ENCODE data around the gene DDX24.

Gene DDX24

GRCh38 chr14:94080621-94081385, at the start of gene DDX24, which contains the start of gene IFI27L1:
DDX24 (minus strand) TSS chr14:94081202; CDS start chr14:94079742, 1,460 bp downstream.
IFI27L1 (plus strand) TSS chr14:94081310; CDS start chr14:94096938, 15,628 bp downstream.
- DNase-seq (ENCODE audit: low spot score), result peak; percentile 99

- DNase-seq (ENCODE audit: low spot score), result no peak
Observed at GRCh38 chr14:94129758-94130414, 48.9 kb upstream of the DDX24 start.

- peak; percentile 83 for DNase-seq (ENCODE audit: low spot score)
Observed at GRCh38 chr14:94129111-94129757, 48.2 kb upstream of the DDX24 start, which contains the start of gene IFI27L2. IFI27L2 (minus strand) TSS chr14:94129604; CDS start chr14:94129564, 40 bp downstream.

GRCh38 chr14:94128216-94128839, 47.3 kb upstream of the DDX24 start:
- no peak for DNase-seq (ENCODE audit: low spot score)

- DNase-seq (ENCODE audit: low spot score), result no peak
Observed at GRCh38 chr14:94127330-94127729, 46.3 kb upstream of the DDX24 start.

GRCh38 chr14:94126800-94127199, 45.8 kb upstream of the DDX24 start:
- no peak for DNase-seq (ENCODE audit: low spot score)

GRCh38 chr14:94126419-94126677, 45.3 kb upstream of the DDX24 start:
- DNase-seq (ENCODE audit: low spot score), result no peak

GRCh38 chr14:94125659-94126418, 44.8 kb upstream of the DDX24 start:
- DNase-seq (ENCODE audit: low spot score), result no peak

- DNase-seq (ENCODE audit: low spot score), result no peak
Observed at GRCh38 chr14:94124582-94125377, 43.8 kb upstream of the DDX24 start.

- no peak for DNase-seq (ENCODE audit: low spot score)
Observed at GRCh38 chr14:94123868-94124267, 42.9 kb upstream of the DDX24 start.

GRCh38 chr14:94123296-94123695, 42.3 kb upstream of the DDX24 start:
- DNase-seq (ENCODE audit: low spot score), result no peak

- DNase-seq (ENCODE audit: low spot score), result no peak
Observed at GRCh38 chr14:94122438-94122837, 41.4 kb upstream of the DDX24 start.

- no peak for DNase-seq (ENCODE audit: low spot score)
Observed at GRCh38 chr14:94121485-94121884, 40.5 kb upstream of the DDX24 start.

- no peak for DNase-seq (ENCODE audit: low spot score)
Observed at GRCh38 chr14:94120667-94121340, 39.8 kb upstream of the DDX24 start.

GRCh38 chr14:94119071-94119470, 38.1 kb upstream of the DDX24 start:
- DNase-seq (ENCODE audit: low spot score), result no peak

GRCh38 chr14:94117856-94118255, 36.9 kb upstream of the DDX24 start:
- DNase-seq (ENCODE audit: low spot score), result no peak

GRCh38 chr14:94116701-94117100, 35.7 kb upstream of the DDX24 start:
- no peak for DNase-seq (ENCODE audit: low spot score)

GRCh38 chr14:94115631-94116030, 34.6 kb upstream of the DDX24 start:
- DNase-seq (ENCODE audit: low spot score), result no peak

- DNase-seq (ENCODE audit: low spot score), result peak; percentile 62
Observed at GRCh38 chr14:94115058-94115591, 34.1 kb upstream of the DDX24 start.

GRCh38 chr14:94114589-94115057, 33.6 kb upstream of the DDX24 start:
- DNase-seq (ENCODE audit: low spot score), result no peak
